ENCODE results near the gene MSANTD4.

GRCh38 chr11:106031202-106031810, 9.3 kb upstream of the MSANTD4 start:
- TF ChIP-seq NFIC (IDR thresholded peaks at IDR 0.05) (no peak), EP300 (IDR thresholded peaks at IDR 0.05; ENCODE audit: borderline replicate concordance) (no peak), RAD21 (IDR thresholded peaks at IDR 0.05; ENCODE audit: low read depth) (no peak), CEBPB (IDR thresholded peaks at IDR 0.05) (no peak), YY1 (IDR thresholded peaks at IDR 0.05; ENCODE audit: low read depth) (no peak)

Measured in Ishikawa (cell line).